Measurements from ENCODE around the gene ELAC2.

DNA sequence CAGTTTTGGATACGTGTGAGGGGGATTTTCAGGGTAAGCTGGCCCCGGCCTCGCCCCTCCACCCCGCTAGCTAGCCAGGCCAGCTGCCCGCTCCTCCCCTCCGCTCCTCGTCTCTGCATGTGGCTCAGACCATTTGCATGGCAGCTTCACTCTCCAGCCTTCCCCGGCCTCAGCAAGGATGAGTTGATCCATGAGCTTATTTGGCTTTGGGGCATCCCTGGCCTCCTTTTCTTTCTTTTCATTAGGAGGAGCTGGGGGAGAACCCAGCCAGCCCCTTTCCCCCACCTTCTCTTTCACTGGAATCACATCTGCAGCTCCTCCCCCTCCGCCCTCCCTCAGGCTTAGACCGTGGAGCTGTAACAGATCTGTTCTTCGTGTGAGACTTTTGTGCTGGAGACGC is 30.7 kb downstream of the ELAC2 start:
- TF ChIP-seq, protein P1, sequence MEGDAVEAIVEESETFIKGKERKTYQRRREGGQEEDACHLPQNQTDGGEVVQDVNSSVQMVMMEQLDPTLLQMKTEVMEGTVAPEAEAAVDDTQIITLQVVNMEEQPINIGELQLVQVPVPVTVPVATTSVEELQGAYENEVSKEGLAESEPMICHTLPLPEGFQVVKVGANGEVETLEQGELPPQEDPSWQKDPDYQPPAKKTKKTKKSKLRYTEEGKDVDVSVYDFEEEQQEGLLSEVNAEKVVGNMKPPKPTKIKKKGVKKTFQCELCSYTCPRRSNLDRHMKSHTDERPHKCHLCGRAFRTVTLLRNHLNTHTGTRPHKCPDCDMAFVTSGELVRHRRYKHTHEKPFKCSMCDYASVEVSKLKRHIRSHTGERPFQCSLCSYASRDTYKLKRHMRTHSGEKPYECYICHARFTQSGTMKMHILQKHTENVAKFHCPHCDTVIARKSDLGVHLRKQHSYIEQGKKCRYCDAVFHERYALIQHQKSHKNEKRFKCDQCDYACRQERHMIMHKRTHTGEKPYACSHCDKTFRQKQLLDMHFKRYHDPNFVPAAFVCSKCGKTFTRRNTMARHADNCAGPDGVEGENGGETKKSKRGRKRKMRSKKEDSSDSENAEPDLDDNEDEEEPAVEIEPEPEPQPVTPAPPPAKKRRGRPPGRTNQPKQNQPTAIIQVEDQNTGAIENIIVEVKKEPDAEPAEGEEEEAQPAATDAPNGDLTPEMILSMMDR (IDR thresholded peaks at IDR 0.05), result no peak
- TF ChIP-seq POLR2A (IDR thresholded peaks at IDR 0.05), result no peak
